Gastrocnemius medialis (tissue), 4 donors: ENCODE measurements around the gene MAGI1.

Experiments used
- CTCF ChIP-seq, 5 experiments: fragments of 450-650 bp in 3 of 5; fragments of 200-600 bp in 2 of 5; sonication (generic) in 2 of 5; IDR thresholded peaks in 4 of 5; conservative IDR thresholded peaks in 1 of 5; 1 replicate in 4 of 5; 2 replicates in 1 of 5; pipeline ENCODE4 v1.5.1; 2016 to 2019; ENCODE audit warnings: antibody characterized with exemption in 5 of 5, mild to moderate bottlenecking in 3 of 5, moderate library complexity in 3 of 5
- POLR2A ChIP-seq, 2 donors: fragments of 450-650 bp; IDR thresholded peaks; one replicate each; pipeline ENCODE4 v1.6.1; 2017; ENCODE audit warnings: antibody characterized with exemption in 2 of 2, mild to moderate bottlenecking in 2 of 2, moderate library complexity in 2 of 2

GRCh38 chr3:65986285-65986684 lies 52.4 kb downstream of the MAGI1 start:
- TF ChIP-seq CTCF (IDR thresholded peaks at IDR 0.05 in 4 of 5, conservative IDR thresholded peaks at IDR 0.05 in 1 of 5) = no peak
- TF ChIP-seq POLR2A (IDR thresholded peaks at IDR 0.05) = no peak
